ENCODE data around the gene ENAH.

Gene ENAH

DNA sequence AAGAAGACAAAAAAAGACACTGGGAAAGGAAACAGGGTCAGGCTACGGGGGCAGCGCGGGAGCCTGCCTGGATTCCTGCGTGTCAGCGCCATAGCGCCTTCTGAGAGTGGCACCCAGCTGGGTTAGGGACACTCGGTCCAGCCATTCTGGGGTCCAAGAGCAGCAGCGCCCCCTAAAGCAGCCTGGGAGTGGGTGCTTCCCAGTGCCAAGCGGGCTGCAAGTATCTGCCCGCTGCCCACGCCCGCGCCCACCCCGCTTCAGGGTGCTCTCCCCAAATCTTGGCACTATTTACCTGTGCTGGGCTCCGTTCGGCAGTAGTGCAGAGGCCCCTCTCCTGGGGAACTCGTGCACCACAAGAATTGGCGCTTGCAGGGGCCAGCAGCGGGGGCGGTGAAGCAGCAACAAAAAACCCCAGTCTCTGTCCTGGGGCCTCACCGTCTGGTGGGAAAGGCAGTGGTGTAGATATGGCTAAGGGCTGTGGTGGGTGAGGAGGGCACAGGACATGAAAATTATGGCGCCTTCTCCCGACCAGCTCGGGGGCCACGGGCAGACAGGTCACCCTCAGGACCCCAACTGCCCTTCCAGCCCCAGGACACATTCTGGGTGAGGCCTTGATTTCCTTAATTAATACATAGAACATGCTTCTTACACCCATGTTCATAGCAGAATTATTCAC, 200.9 kb downstream of the ENAH start:
- FAIRE-seq (no peak), DNase-seq (ENCODE audit: insufficient read length, low spot score) (no peak)
- TF ChIP-seq POLR2A (IDR thresholded peaks at IDR 0.05; ENCODE audit: low read depth, low read length), result no peak

DNA sequence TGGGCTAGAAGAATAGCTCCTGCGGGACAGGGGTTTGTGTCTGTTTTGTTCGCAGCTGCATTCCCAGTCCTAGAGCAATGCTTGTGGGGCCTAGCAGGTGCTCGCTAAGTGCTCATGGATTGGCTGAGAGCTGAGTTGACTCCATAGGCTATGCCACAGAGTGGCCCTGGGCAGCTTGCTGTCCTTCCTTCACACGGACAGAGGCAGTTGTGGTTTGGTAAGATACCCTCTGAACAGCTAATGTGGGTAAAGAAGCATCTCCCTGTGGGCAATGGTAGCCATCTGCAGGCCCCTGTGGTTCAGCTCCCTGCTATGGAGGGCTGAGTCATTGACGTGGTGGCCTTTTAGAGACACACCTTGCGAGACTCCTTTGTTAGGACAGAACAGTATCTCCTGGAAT, 201.6 kb downstream of the ENAH start:
- DNase-seq (ENCODE audit: insufficient read length, low spot score), result no peak
- no peak for FAIRE-seq
- no peak for TF ChIP-seq POLR2A (IDR thresholded peaks at IDR 0.05; ENCODE audit: low read depth, low read length)

DNA sequence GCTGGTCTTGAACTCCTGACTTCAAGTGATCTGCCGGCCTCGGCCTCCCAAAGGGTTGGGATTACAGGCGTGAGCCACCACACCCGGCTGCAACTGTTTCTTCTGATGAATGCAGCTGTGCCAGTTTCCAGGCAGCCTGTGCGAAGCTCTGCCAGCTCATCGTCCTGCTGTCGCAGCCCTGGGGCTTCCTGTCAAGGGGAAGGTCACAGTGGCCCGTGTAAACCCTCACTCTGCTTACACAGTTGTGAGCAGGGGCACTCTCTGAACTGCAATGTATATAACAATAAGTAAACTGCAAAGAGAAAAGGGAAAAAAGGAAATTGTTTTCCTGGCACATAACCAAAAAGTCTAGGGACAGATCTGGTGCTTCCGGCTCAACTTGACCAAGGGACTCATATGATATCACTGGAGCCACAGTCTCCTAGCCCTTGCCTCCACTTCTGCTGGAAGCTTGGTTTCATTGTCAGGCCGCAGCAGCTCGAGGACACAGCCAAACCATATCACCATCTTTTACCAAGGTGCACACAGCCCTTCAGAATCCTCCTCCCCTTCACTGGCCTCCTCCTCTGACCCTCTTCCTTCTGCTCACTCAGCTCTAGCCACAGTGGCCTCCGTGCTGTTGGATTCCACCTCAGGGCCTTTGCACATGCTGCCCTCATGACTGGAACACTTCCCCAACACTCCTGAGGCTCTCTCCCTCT, 202.3 kb downstream of the ENAH start:
- FAIRE-seq, result no peak
- DNase-seq (ENCODE audit: insufficient read length, low spot score), result no peak
- no peak for TF ChIP-seq POLR2A (IDR thresholded peaks at IDR 0.05; ENCODE audit: low read depth, low read length)

DNA sequence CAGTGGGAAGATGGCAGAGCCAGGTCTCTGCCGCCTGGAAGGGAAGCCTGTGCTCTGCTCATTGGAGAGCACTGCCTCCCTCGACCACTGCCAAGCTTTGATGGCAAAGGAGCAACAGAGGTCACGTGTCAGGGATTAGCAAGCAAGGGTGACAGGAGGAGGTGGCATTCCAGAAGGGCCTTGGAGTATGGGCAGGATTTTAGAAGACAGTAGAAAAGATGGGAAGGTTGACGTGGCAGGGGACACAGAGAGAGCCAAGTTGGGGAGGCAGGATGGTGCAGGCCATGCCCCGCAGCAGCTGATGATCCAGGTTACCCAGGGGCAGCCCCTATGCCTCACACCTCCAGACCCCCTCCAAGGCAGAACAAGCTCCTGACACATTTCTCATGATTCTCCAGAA, 203.1 kb downstream of the ENAH start:
- TF ChIP-seq POLR2A (IDR thresholded peaks at IDR 0.05; ENCODE audit: low read depth, low read length), result no peak
- FAIRE-seq (no peak), DNase-seq (ENCODE audit: insufficient read length, low spot score) (no peak)

DNA sequence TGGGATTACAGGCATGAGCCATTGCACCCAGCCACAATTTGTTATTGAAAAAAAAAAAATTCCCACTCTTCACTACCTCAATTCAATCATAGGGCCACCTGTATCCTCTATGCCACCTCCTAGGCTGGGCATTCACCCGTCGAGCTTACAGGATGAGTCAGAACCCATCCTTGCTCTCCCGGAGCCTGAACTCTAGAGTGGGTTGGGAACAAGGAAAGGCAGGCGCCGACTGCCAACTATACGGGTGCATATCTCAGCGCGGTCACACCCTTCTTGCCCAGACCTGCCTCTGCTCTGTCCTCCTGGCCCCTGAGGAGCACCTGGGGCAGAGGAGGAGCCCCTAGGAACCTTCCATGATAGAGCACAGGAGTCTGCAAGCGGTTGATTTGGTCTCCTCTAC, 203.7 kb downstream of the ENAH start:
- no peak for FAIRE-seq
- DNase-seq (ENCODE audit: insufficient read length, low spot score), result peak; percentile 78
- TF ChIP-seq POLR2A (IDR thresholded peaks at IDR 0.05; ENCODE audit: low read depth, low read length), result no peak

DNA sequence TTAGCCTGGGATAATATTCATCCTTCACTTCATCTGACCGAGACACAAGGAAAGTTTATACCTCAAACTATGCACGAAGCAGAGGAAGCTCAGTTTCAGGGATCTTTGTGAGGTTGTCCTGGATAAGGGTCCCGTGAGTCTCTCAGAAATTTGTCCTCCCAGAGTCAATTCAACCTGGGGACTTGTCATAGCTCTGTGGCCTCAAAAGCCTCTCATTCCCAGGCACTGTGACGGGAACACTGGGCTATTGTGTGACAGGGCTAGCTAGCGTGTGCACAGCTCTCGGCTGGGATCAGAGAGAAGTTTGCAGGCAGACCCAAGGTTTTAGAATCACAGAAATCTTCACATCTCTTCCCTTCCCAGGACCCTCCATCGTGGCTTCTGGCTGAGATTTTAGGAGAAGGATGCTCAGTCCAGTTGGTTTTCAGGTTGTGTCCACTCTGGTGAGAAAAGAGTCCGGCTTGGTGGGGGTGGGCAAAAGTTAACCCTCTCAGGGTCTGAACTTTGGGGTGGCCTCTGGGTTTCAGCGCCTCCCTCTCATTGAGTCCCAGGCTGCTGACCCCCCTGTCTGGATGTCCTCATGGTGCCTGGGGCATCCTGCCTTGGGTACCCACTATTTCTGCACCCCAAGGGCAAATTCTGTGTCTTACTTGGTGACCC, 204.6 kb downstream of the ENAH start:
- no peak for DNase-seq (ENCODE audit: insufficient read length, low spot score)
- FAIRE-seq, result no peak
- no peak for TF ChIP-seq POLR2A (IDR thresholded peaks at IDR 0.05; ENCODE audit: low read depth, low read length)

DNA sequence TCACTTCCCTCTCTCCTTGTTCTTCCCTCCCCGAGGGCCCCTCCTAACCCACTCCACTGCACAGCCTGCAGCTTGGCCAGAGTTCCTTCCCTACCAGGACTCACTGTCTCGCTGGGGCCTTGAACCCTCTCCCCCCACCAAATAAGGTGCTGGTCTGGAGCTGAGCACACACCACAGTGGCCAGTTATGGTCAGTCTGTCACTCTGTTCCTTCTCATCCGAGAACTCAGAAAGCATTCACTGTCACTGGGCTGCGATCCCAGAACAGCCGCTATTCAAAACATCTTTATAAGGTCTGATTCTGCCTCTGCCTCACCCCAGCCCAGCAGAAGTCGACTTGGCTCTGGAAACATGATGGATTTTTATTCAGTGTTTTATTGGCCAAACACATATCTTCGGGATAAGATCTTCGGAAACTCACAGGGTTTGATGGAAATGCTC, 205.3 kb downstream of the ENAH start:
- DNase-seq (ENCODE audit: insufficient read length, low spot score) (no peak), FAIRE-seq (no peak)
- no peak for TF ChIP-seq POLR2A (IDR thresholded peaks at IDR 0.05; ENCODE audit: low read depth, low read length)

DNA sequence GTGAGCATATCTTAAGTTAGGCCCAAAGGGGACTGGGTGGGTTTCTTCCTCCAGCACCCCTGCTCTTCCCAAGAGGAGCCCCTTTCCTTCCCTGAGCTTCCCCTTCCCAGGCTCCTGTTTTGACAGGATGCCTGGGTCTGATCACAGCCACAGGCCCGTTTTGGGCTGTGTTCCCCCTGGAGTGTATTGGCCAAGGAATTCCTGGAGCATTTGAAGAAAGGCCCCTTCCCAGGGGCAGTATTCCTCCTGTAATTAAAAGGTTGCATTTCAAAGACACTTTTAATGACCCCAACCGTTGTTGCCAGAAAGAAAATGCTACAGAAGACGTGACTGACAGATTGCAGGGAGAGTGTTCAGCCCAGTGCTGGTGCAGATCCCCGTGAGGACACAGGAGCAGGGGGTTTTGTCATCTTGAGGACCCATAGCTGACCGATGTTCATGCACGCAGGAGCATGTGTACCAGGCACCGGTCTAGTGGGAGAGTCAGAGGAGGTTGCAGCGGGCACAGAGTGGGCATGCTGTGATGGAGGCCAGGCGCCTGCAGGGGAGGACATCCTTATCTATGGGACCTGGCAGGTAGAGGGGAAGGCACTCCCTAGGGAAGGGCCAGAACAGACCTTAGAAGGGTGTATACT, 205.8 kb downstream of the ENAH start:
- DNase-seq (ENCODE audit: insufficient read length, low spot score), result no peak
- FAIRE-seq, result no peak
- TF ChIP-seq POLR2A (IDR thresholded peaks at IDR 0.05; ENCODE audit: low read depth, low read length), result no peak

DNA sequence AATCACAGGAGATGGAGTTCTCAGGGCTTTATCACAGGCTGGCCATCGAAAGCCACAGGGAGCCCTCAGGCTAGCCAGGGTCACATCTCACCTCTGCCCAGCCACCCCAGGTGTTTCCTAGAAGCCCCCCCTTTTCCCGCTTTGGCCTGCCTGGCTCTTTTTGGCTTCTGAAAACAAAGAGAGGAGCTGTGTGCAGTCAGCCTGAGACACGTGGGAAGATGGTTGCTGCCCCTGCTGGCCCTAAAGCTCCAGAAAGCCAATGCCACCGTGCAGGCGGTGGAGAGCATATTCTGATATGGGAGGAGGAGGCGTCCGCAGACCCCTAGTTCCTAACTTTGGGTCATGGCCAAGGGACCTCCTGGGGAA, 206.3 kb downstream of the ENAH start:
- FAIRE-seq, result no peak
- DNase-seq (ENCODE audit: insufficient read length, low spot score), result no peak

DNA sequence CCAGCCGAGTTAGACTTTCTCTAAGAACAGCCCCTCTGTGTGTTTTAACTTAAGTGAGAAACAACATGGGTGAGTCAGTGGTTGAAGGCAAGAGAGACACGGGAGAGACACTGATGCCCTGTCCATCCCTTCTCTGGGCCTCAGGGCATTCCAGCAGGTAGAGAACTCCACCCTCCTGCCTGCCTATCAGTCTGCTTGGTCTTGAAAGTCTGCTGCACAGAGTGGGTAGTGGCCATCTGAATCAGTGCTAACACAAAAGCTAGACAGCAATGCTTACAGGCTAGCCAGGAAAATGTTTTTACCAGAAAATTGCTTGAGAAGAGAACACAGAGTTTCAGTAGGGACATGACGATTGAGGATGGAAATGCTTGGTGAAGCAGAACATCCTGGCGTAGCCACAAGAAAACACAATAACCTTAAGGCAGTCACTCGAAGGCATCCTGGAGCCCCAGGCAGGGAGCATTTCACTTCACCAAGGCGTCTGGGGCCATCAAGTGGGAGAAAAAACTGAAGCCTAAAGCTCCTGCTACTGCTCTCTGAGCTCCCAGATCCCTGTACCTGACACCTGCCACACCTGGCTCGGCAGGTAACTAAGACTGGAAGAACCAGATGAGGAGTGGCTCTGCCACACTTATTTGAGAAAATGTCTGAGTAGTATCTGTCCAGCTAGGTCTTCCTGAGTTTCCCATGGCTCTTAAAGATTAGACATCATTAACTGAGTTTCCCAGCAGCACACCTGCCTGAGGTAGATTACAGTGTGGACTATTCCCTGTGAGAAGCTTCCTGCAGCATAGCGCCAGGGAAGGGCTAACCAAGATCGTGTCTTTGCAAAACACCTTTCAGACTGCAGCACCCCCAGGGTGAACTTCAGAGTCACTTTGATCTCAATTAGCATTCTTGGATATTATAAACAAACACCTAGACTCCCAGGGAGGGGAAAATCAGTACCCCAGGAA, 207.0 kb downstream of the ENAH start:
- FAIRE-seq, result no peak
- no peak for DNase-seq (ENCODE audit: insufficient read length, low spot score)
- TF ChIP-seq POLR2A (IDR thresholded peaks at IDR 0.05; ENCODE audit: low read depth, low read length), result no peak

More for the DNA sequence above, 206.3 kb downstream of the ENAH start:
- no peak for TF ChIP-seq POLR2A (IDR thresholded peaks at IDR 0.05; ENCODE audit: low read depth, low read length)

DNA sequence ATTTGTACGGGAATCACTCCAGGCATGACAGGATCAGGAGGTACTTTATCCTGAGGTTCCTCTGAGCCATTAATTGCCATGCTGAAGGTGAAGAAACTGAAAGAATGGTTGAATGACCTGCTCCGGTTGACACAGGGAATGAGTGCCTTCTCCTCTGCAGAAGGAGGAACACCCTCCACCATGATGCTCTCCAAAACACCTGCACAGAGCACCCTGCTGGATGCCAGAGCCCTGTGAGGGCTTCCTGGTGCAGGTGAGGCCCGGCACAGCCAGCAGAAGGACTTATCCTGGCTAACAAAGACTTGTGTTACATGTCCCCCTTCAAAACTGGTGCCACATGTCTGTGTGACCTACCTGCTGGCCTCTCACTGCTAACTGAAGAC, 210.8 kb downstream of the ENAH start:
- no peak for DNase-seq (ENCODE audit: insufficient read length, low spot score)
- no peak for FAIRE-seq
- TF ChIP-seq POLR2A (IDR thresholded peaks at IDR 0.05; ENCODE audit: low read depth, low read length), result no peak

DNA sequence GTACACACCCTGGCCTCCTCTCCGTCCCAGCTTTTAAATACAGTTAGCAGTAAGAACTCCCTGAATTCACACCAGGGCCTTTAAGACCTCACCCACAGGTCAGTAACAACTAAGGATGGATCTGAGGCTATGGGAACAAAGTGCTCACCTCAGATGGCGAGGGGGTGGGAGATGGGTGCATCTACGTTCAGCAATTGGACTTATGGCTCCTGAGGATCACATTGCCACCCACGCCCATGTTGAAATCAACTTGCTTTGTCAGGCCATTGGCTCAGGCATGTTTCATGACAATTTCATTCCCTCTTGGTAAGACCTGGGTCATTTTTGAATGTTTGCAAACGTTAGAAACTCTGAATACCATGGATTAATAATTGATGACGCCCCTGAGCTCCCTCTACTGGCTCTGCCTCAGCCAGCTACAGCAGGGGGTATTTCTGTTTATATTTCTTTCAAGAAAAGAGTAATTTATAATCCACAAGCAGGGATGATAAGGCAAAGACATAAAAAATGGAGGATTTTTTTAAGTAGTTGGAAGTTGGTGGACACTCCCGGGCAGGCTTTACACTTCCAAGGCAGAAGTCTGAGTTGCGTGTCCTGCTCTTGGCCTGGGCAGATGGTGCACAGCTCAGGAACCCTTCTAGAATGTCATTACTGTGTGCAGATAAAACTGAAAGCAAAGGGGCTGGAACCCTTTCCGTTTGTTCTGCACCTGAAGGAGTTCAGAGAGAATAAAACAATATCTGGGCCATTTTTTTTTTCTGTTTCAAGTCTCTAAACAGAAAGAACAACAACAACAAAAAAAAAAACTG, 211.4 kb downstream of the ENAH start:
- no peak for TF ChIP-seq POLR2A (IDR thresholded peaks at IDR 0.05; ENCODE audit: low read depth, low read length)
- FAIRE-seq (no peak), DNase-seq (ENCODE audit: insufficient read length, low spot score) (no peak)

Measured in H54 (cell line).